IPS DF 4.7 (cell line): ENCODE data around the gene MAPRE3.

Experiments used
- DNase-seq: peaks from one replicate; pipeline ENCODE4 v3.0.0-alpha.2; 2013; ENCODE audit warnings: low spot score; ENCODE audit errors: extremely low read depth

MAPRE3 gene

DNA sequence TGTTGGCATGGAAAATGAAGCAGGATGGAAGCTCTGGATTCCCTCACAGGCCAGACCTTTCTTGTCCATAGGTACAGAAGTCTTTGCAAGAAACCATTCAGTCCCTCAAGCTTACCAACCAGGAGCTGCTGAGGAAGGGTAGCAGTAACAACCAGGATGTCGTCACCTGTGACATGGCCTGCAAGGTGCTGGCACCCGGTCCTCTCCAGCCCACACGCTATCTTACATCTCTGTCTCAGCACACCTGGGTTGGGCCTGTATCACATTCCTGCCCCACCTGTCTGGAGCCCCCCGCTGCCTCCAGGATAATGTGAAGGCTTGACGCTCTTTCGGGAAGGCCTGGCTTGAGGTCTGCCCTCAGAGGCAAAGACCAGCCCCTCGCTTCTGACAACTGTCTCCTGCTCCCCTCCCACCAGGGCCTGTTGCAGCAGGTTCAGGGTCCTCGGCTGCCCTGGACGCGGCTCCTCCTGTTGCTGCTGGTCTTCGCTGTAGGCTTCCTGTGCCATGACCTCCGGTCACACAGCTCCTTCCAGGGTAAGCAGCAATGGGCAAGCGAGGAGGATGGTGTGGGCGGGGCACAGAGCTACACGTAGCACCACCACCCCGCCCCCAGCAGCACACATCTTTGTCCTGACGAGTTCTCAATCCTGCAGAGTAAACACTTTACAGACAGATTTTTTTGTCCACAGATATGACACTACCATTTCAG, 68.3 kb downstream of the MAPRE3 start:
- no peak for DNase-seq

DNA sequence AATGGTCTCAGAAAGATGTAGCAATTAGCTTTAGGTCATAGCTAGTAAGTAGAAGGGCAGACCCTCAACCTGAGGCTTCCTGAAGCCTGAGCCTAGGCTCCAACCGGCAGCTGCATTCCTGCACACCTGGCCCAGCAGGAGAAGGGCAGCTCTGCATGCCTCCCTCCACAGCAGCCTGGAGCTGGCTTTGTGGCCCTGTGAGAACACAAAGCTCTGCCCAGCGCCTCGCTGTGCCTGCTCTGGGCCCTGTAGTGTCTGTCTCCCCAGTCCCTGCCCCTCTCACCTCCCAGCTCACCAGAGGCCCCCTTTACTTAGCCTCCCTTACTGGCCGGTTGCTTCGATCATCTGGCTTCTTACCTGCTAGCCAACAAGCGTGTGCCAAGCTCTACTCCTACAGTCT, 69.0 kb downstream of the MAPRE3 start:
- DNase-seq = no peak

DNA sequence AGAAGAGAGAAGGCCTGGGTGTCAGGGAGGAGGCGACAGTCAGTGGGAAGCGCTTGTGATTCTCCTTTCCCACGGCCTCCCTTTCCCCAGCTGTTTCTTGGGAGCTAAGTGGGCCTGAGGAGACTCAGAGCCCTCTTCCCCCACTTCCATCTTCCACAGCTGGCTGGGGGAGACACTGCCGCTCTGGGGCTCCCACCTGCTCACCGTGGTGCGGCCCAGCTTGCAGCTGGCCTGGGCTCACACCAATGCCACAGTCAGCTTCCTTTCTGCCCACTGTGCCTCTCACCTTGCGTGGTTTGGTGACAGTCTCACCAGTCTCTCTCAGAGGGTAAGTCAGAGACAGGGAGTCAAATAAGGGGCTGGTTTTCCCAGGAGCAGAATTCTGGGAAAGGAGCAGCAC, 69.4 kb downstream of the MAPRE3 start:
- no peak for DNase-seq

DNA sequence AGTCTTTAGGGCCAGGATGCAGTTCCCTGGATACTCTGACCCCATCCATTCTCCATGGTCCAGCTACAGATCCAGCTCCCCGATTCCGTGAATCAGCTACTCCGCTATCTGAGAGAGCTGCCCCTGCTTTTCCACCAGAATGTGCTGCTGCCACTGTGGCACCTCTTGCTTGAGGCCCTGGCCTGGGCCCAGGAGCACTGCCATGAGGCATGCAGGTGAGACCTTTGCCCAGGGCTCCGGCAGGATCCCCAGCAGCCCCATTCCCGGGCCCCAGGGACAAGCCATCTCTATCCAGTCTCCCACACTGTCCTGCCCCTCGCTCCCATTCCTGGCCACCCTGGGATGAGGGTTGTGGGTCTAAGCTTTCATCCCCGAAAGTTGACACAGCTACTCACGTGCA, 69.8 kb downstream of the MAPRE3 start:
- DNase-seq = no peak

GRCh38 chr2:27041752-27042151, 71.3 kb downstream of the MAPRE3 start:
- no peak for DNase-seq

DNA sequence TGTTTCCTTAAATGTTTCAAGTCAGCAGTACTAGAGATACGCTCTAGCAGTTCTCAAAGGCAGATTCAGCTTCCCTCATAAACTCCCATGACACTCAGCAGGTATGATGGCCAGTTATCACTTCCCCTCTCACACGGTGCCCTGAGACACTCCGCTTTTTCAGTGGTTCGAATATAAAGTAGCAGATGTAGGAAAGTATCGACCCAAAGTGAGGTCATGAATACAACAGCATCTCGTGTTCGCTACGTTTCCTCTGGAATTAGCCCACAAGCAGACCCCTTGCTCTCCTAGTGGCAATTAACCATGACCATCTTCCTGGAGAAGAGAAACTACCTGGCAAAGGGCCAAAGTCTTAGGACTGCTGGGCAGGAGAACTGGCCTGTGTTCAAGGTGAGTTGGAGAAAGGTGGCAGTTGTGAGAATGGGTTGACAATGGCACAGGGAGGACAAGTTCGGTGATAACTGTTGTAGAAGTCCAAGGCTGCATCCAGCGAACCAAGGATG, 71.8 kb downstream of the MAPRE3 start:
- no peak for DNase-seq

GRCh38 chr2:27042985-27043634, 72.7 kb downstream of the MAPRE3 start:
- no peak for DNase-seq

- DNase-seq = no peak
Measured at GRCh38 chr2:27049422-27050280, 79.2 kb downstream of the MAPRE3 start.

DNA sequence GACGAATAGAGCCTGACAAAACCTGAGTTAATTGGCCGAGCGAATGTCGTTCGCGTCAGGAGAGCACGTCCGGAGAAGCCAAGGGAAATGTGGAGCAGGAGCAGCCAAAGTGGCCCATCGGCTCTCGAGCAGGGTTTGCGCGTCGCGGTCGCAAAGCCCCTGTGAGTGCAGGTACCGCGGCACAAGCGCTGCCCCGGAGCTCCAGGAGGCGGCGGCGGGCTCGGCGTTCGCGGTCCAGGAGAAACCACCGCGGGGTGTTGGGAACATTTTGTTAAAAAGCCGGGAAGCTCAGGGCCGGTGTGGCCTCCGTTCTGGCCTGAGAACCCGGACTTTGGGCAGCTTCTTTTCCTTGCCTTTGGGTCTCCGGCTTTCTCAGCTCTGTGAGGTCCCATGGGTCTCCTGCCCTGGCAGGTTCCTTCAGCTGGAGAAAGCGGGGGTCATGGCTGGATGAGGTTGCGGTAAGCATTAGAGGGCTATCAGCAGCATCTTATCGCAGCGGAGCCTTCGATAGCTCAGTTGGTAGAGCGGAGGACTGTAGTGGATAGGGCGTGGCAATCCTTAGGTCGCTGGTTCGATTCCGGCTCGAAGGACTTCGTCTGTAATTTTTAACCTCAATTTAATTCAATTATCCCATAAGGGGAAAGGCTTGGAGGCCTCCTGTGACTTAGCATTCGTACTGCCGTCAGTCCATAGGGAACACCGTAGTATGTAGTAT, 80.0 kb downstream of the MAPRE3 start:
- DNase-seq = peak; percentile 78

DNA sequence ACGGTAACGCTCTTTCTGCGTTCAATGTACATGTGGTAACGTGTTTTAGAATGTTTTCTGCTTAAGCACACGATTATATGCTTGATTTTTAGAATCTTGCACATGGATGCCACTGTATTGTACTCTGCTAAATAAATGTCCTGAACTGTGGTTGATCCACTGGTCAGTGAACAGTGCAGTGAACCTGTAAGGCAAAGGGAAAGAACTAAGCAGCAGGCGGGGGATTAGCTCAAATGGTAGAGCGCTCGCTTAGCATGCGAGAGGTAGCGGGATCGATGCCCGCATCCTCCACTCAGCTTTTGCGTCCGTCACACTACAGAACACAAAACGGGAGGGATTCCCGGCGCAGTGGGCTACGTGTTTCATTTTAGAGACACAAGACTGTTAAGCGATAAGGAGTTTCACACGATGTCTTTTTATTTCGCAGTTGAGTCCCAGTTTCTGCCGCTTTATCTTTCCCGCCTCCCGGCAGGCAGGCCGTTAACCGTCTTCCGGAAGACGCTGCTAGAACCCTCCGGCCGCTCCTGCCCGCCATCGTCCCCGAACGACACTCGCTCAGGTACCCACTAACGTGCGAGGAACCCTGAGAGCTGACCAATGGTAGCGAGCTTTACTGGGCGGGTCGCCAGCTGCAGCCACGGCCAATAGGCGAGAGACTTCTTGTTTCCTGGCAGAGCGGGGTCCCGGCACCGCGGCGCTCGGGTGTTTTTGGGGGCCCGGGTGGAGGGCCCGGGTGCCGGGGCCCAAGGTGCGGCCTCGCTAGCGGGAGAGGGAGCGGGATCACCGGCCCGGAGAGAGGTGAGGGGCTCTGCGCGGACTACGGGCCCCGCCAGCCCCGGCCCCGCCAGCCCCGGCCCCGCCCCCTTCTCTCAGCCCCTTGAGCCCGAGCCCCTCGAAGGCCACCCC, 80.8 kb downstream of the MAPRE3 start, which contains the start of gene AGBL5:
Gene AGBL5 (plus strand): TSS at position 673 of the 906 bp plus-strand sequence. CDS start 1,291 bp downstream, outside the sequence.
- DNase-seq = peak; percentile 87

- DNase-seq = no peak
Measured at GRCh38 chr2:27051902-27052645, 81.6 kb downstream of the MAPRE3 start.

DNA sequence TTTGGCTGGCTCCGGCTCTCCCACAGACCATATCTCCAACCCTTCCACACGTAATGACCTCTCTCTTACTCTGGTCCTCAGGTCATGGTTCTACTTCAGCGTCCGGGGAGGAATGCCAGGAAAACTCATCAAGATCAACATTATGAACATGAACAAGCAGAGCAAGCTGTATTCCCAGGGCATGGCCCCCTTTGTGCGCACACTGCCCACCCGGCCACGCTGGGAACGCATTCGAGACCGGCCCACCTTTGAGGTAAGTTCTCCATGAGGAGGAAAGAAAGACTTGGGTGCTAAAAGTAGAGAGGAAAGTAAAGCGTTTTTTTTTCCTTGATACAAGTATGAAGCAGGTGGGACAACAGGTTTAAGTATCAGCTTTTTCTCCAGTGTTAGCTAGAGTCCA, 82.9 kb downstream of the MAPRE3 start:
- DNase-seq = no peak

GRCh38 chr2:27053776-27054175, 83.3 kb downstream of the MAPRE3 start:
- DNase-seq = no peak

GRCh38 chr2:27054721-27055120, 84.3 kb downstream of the MAPRE3 start:
- DNase-seq = no peak

GRCh38 chr2:27057184-27057583, 86.7 kb downstream of the MAPRE3 start:
- no peak for DNase-seq

GRCh38 chr2:27058210-27058609, 87.8 kb downstream of the MAPRE3 start:
- no peak for DNase-seq

GRCh38 chr2:27059141-27059820, 88.8 kb downstream of the MAPRE3 start:
- no peak for DNase-seq

- DNase-seq = no peak
Measured at GRCh38 chr2:27060323-27060722, 89.9 kb downstream of the MAPRE3 start.

GRCh38 chr2:27065128-27065527, 94.7 kb downstream of the MAPRE3 start:
- DNase-seq = no peak
